Tibial artery (tissue), 4 donors: ENCODE data around the gene MGP.

ENCODE experiments used
- DNase-seq, 2 donors: peaks; one replicate each; pipeline ENCODE4 v3.0.0-alpha.2; 2019
- H3K27ac ChIP-seq, 2 donors: fragments of 200-600 bp; sonication (generic) in 1 of 2; 1 replicate in 1 of 2; 2 replicates in 1 of 2; pipeline ENCODE4 v1.5.1; 2018 to 2019; ENCODE audit warnings: mild to moderate bottlenecking in 1 of 2
- H3K27me3 ChIP-seq, 2 donors: fragments of 200-600 bp; sonication (generic) in 1 of 2; one replicate each; pipeline versions ENCODE4 v1.5.1 to v1.6.0; 2016 to 2019
- H3K36me3 ChIP-seq, 3 donors: fragments of 200-600 bp; sonication (generic) in 2 of 3; one replicate each; pipeline ENCODE4 v1.5.1; 2016 to 2019; ENCODE audit warnings: mild to moderate bottlenecking in 2 of 3
- H3K4me1 ChIP-seq, 4 donors: fragments of 200-600 bp; sonication (generic) in 2 of 4; 1 replicate in 3 of 4; 2 replicates in 1 of 4; pipeline ENCODE4 v1.5.1; 2016 to 2019
- H3K4me3 ChIP-seq, 2 donors: fragments of 200-600 bp; sonication (generic) in 1 of 2; 1 replicate in 1 of 2; 2 replicates in 1 of 2; pipeline ENCODE4 v1.5.1; 2018 to 2019; ENCODE audit warnings: mild to moderate bottlenecking in 2 of 2
- H3K9me3 ChIP-seq, 3 donors: fragments of 200-600 bp; sonication (generic) in 1 of 3; one replicate each; pipeline ENCODE4 v1.5.1; 2016 to 2019
- CTCF ChIP-seq, 2 experiments: fragments of 200-600 bp in 1 of 2; fragments of 450-650 bp in 1 of 2; IDR thresholded peaks; one replicate each; pipeline ENCODE4 v1.5.1; 2017 to 2019; ENCODE audit warnings: antibody characterized with exemption in 2 of 2, mild to moderate bottlenecking in 1 of 2, moderate library complexity in 1 of 2
- intact Hi-C: fragments of 100-400 bp; cut with DNase I; formaldehyde crosslinking; loops from one replicate; pipeline ENCODE4 v1.15.0; 2023; ENCODE audit warnings: low total_unique reads

MGP gene

GRCh38 chr12:14850929-14851663 is 34.6 kb downstream of the MGP start:
- TF ChIP-seq CTCF (IDR thresholded peaks at IDR 0.05), result no peak
- no peaks in the 10 kb centered on the region for H3K9me3 ChIP-seq
- H3K36me3 ChIP-seq, result no peaks in the 10 kb centered on the region
- H3K27me3 ChIP-seq, result no peaks in the 10 kb centered on the region
- H3K4me1 ChIP-seq, result peaks cover 0 to 51% (median 22%) of the 10 kb centered on the region in 4 donors
- intact Hi-C loops, result no loop called here
- DNase-seq, result no peak
- H3K4me3 ChIP-seq, result no peak overlapping the region
- peak overlapping the region in 1 of 2 donors; percentile 8 for H3K27ac ChIP-seq

GRCh38 chr12:14849661-14850060 is 36.0 kb downstream of the MGP start:
- H3K27me3 ChIP-seq, result no peaks in the 10 kb centered on the region
- intact Hi-C loops, result loop anchor here (5.0 kb wide), 2 partner anchors 38 to 138 kb away; partner anchors contain the start of gene MGP
- no peaks in the 10 kb centered on the region for H3K36me3 ChIP-seq
- H3K4me3 ChIP-seq, result no peak overlapping the region
- no peak for TF ChIP-seq CTCF (IDR thresholded peaks at IDR 0.05)
- no peak for DNase-seq
- H3K4me1 ChIP-seq, result peaks cover 0 to 56% (median 21%) of the 10 kb centered on the region in 4 donors
- no peaks in the 10 kb centered on the region for H3K9me3 ChIP-seq
- peak overlapping the region; percentile 46 to 53 for H3K27ac ChIP-seq

- Histone ChIP-seq H3K4me3 (no peak overlapping the region), H3K4me1 (peaks cover 0 to 70% (median 27%) of the 10 kb centered on the region in 4 donors), H3K36me3 (no peaks in the 10 kb centered on the region), H3K9me3 (no peaks in the 10 kb centered on the region), H3K27ac (peak overlapping the region; percentile 49 to 59), H3K27me3 (no peaks in the 10 kb centered on the region)
- intact Hi-C loops, result loop anchor here (5.0 kb wide), 2 partner anchors 40 to 140 kb away; partner anchors contain the start of gene MGP
- DNase-seq, result no peak
- TF ChIP-seq CTCF (IDR thresholded peaks at IDR 0.05), result no peak
These were observed 38.6 kb downstream of the MGP start for GRCh38 chr12:14846876-14847580.

- intact Hi-C loops, result loop anchor here (5.0 kb wide), 2 partner anchors 41 to 141 kb away; partner anchors contain the start of gene MGP
These were observed 39.5 kb downstream of the MGP start for GRCh38 chr12:14846042-14846587.

More at GRCh38 chr12:14846042-14846587, 39.5 kb downstream of the MGP start:
- H3K9me3 ChIP-seq, result no peaks in the 10 kb centered on the region
- peak overlapping the region; percentile 49 to 59 for H3K27ac ChIP-seq
- peaks cover 0 to 79% (median 34%) of the 10 kb centered on the region in 4 donors for H3K4me1 ChIP-seq
- TF ChIP-seq CTCF (IDR thresholded peaks at IDR 0.05), result no peak
- DNase-seq, result no peak
- no peak overlapping the region for H3K4me3 ChIP-seq
- H3K36me3 ChIP-seq, result no peaks in the 10 kb centered on the region
- H3K27me3 ChIP-seq, result no peaks in the 10 kb centered on the region
